Measurements from ENCODE around the gene CACNA1E. TPM values are rescaled to one million over a fixed set of nuclear protein-coding genes. Genes with fewer than 3 reads are reported as not detected.

Gene CACNA1E
- total and polyA plus RNA-seq, 2 experiments from 2014 or later: 1.1 to 1.7 TPM

DNA sequence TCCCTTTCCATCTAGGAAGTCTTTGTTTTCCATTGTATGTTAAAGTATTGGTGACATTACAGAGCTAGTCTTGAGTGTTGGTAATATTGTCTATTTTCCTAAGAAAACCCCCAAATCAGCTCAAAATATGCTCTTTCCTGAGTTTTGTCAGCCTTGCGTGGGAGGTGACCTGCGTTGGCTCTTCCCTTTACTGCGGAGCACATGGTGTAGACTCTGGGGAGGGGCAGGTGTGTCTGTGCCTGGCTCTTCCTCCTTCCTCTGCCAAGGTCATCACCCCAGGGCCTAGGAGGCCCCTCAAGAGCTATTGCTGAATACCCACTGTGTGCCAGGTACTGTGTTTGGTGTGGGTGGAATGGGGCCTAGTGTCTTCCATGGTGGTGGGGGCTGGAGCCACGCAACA is 33.4 kb downstream of the CACNA1E start:
- H3K4me1 ChIP-seq (ENCODE audit: insufficient read depth): no peaks in the 10 kb centered on the region
- H3K9me2 ChIP-seq (replicated peaks; ENCODE audit: insufficient read depth): no peaks in the 10 kb centered on the region
- H3K9me3 ChIP-seq (ENCODE audit: low read depth): no peaks in the 10 kb centered on the region
- no peaks in the 10 kb centered on the region for H4K20me1 ChIP-seq (ENCODE audit: insufficient read depth, poor library complexity, severe bottlenecking)
- H3K27me3 ChIP-seq: no peaks in the 10 kb centered on the region
- H2AFZ ChIP-seq: no peak overlapping the region
- H3K4me2 ChIP-seq: no peak overlapping the region
- TF ChIP-seq EZH2 (IDR thresholded peaks at IDR 0.05; ENCODE audit: borderline replicate concordance): no peak
- no peak for TF ChIP-seq EZH2phosphoT487 (IDR thresholded peaks at IDR 0.05; ENCODE audit: low read depth, severe bottlenecking, unreplicated experiment)
- TF ChIP-seq, protein P1, sequence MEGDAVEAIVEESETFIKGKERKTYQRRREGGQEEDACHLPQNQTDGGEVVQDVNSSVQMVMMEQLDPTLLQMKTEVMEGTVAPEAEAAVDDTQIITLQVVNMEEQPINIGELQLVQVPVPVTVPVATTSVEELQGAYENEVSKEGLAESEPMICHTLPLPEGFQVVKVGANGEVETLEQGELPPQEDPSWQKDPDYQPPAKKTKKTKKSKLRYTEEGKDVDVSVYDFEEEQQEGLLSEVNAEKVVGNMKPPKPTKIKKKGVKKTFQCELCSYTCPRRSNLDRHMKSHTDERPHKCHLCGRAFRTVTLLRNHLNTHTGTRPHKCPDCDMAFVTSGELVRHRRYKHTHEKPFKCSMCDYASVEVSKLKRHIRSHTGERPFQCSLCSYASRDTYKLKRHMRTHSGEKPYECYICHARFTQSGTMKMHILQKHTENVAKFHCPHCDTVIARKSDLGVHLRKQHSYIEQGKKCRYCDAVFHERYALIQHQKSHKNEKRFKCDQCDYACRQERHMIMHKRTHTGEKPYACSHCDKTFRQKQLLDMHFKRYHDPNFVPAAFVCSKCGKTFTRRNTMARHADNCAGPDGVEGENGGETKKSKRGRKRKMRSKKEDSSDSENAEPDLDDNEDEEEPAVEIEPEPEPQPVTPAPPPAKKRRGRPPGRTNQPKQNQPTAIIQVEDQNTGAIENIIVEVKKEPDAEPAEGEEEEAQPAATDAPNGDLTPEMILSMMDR (IDR thresholded peaks at IDR 0.05; ENCODE audit: poor library complexity): no peak
- no peaks in the 10 kb centered on the region for H3K36me3 ChIP-seq (replicated peaks; ENCODE audit: insufficient read depth, low read depth)
- no peak overlapping the region for H3K27ac ChIP-seq
- no peak for DNase-seq (ENCODE audit: low spot score)
- H3K79me2 ChIP-seq: no peaks in the 10 kb centered on the region
- no peak overlapping the region for H3K4me3 ChIP-seq
- 97% methylated on average over 4 of the region's 4 CpGs for WGBS (ENCODE audit: low lambda C conversion rate, missing lambda C conversion rate)

DNA sequence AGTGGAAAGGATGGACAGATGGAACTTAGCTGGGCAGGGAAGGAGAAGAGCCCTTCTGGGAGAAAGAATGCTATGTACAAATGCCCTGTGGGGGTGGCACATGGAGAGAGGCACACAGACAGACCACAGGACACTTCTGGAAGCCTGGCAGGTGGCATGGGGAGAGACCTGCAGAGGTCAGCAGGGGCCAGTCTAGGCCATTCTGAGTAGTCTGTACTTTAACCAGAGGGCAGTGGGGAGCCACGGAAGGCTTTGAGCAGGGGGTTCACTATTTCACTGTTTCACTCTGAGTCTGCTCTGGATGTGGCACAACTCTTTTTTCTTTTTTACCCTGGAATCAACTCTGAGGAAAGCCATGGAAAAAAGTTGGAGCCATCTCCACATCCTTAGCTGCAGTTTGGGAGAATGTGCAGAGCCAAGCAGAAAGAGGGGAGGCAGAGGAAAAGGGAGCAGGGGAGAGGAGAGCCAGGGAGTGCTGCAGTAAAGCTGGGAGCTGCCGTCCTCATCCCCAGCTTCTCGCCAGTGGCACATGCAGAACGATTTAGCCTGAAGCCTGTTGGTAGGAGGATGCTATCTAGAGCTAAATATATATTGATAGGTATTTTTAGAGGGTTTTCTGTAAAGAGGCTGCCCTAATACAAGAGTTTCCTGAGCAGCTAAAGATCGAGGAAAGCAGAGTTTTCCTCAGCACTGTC is 34.0 kb downstream of the CACNA1E start:
- H3K4me2 ChIP-seq: no peak overlapping the region
- no peak overlapping the region for H2AFZ ChIP-seq
- H3K27ac ChIP-seq: no peak overlapping the region
- DNase-seq (ENCODE audit: low spot score): no peak
- WGBS (ENCODE audit: low lambda C conversion rate, missing lambda C conversion rate): 54% methylated on average over 5 of the region's 5 CpGs
- H3K4me3 ChIP-seq: no peak overlapping the region
- no peaks in the 10 kb centered on the region for H3K36me3 ChIP-seq (replicated peaks; ENCODE audit: insufficient read depth, low read depth)
- TF ChIP-seq, protein P1 (IDR thresholded peaks at IDR 0.05; ENCODE audit: poor library complexity): no peak
- TF ChIP-seq EZH2phosphoT487 (IDR thresholded peaks at IDR 0.05; ENCODE audit: low read depth, severe bottlenecking, unreplicated experiment) (no peak), EZH2 (IDR thresholded peaks at IDR 0.05; ENCODE audit: borderline replicate concordance) (no peak)
- H3K9me2 ChIP-seq (replicated peaks; ENCODE audit: insufficient read depth): no peaks in the 10 kb centered on the region
- H3K4me1 ChIP-seq (ENCODE audit: insufficient read depth): no peaks in the 10 kb centered on the region
- H3K27me3 ChIP-seq: no peaks in the 10 kb centered on the region
- no peaks in the 10 kb centered on the region for H4K20me1 ChIP-seq (ENCODE audit: insufficient read depth, poor library complexity, severe bottlenecking)
- no peaks in the 10 kb centered on the region for H3K79me2 ChIP-seq
- no peaks in the 10 kb centered on the region for H3K9me3 ChIP-seq (ENCODE audit: low read depth)

DNA sequence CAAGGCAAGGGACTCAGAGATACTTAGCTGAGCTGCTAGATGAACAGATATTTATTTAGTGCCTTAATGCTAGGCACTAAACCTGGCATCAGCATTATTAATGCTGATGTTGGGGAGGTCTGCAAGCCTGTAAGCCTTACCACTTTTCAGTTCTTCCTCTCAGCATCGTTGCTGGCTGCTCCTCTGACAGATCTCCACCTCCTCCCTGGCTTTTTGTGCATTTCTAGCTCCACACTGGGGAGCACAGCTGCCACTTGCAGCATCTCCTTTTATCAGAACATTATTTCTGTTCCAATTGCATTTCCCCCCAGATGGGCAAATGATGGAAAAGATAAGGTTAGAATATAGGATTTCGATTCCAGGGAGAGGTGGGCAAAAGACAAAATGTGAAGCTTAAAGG is 34.8 kb downstream of the CACNA1E start:
- Histone ChIP-seq H3K9me2 (replicated peaks; ENCODE audit: insufficient read depth) (no peaks in the 10 kb centered on the region), H3K27ac (no peak overlapping the region), H3K79me2 (no peaks in the 10 kb centered on the region), H3K4me3 (no peak overlapping the region), H3K4me2 (no peak overlapping the region), H4K20me1 (ENCODE audit: insufficient read depth, poor library complexity, severe bottlenecking) (no peaks in the 10 kb centered on the region), H3K27me3 (no peaks in the 10 kb centered on the region), H3K9me3 (ENCODE audit: low read depth) (no peaks in the 10 kb centered on the region), H3K4me1 (ENCODE audit: insufficient read depth) (no peaks in the 10 kb centered on the region), H3K36me3 (replicated peaks; ENCODE audit: insufficient read depth, low read depth) (no peaks in the 10 kb centered on the region), H2AFZ (no peak overlapping the region)
- DNase-seq (ENCODE audit: low spot score): no peak
- 68% methylated on average over 2 of the region's 2 CpGs for WGBS (ENCODE audit: low lambda C conversion rate, missing lambda C conversion rate)
- no peak for TF ChIP-seq EZH2 (IDR thresholded peaks at IDR 0.05; ENCODE audit: borderline replicate concordance)
- TF ChIP-seq, protein P1 (IDR thresholded peaks at IDR 0.05; ENCODE audit: poor library complexity): no peak
- no peak for TF ChIP-seq EZH2phosphoT487 (IDR thresholded peaks at IDR 0.05; ENCODE audit: low read depth, severe bottlenecking, unreplicated experiment)

Measured in hepatocyte (in vitro differentiated cells).